Ascending aorta (tissue), 2 donors: Measurements from ENCODE around the gene ZBTB37. TPM values are rescaled to one million over a fixed set of nuclear protein-coding genes. Genes with fewer than 3 reads are reported as not detected.

ENCODE experiments used
- DNase-seq, 2 donors: peaks; one replicate each; pipeline ENCODE4 v3.0.0-alpha.2; 2019; ENCODE audit warnings: low spot score in 2 of 2
- H3K27ac ChIP-seq, 2 donors: fragments of 200-600 bp; sonication (generic); one replicate each; pipeline ENCODE4 v1.5.1; 2016 to 2017; ENCODE audit warnings: mild to moderate bottlenecking in 1 of 2
- H3K27me3 ChIP-seq: fragments of 200-600 bp; sonication (generic); one replicate; pipeline ENCODE4 v1.5.1; 2017
- H3K36me3 ChIP-seq, 2 donors: fragments of 200-600 bp; sonication (generic); one replicate each; pipeline ENCODE4 v1.5.1; 2016
- H3K4me1 ChIP-seq, 2 donors: fragments of 200-600 bp; sonication (generic); one replicate each; pipeline ENCODE4 v1.5.1; 2016 to 2017; ENCODE audit warnings: mild to moderate bottlenecking in 1 of 2
- H3K4me3 ChIP-seq, 2 donors: fragments of 200-600 bp; sonication (generic); one replicate each; pipeline ENCODE4 v1.5.1; 2016 to 2017; ENCODE audit warnings: mild to moderate bottlenecking in 1 of 2
- H3K9me3 ChIP-seq, 2 donors: fragments of 200-600 bp; sonication (generic); one replicate each; pipeline ENCODE4 v1.5.1; 2016
- CTCF ChIP-seq, 3 experiments: fragments of 200-600 bp in 2 of 3; fragments of 450-650 bp in 1 of 3; sonication (generic) in 2 of 3; IDR thresholded peaks; one replicate each; pipeline ENCODE4 v1.5.1; 2016 to 2019; ENCODE audit warnings: antibody characterized with exemption in 3 of 3, mild to moderate bottlenecking in 1 of 3, moderate library complexity in 1 of 3
- intact Hi-C: fragments of 100-400 bp; cut with DNase I; formaldehyde crosslinking; loops from one replicate; pipeline ENCODE4 v1.15.1; 2023
- total RNA-seq: library from RNA; depleted of rRNA; stranded (reverse); fragments of >200 nt; gene quantifications from one replicate; pipeline ENCODE4 v1.1.0, GENCODE V29; 2016

The ZBTB37 gene
- total RNA-seq, 1 donor from 2014 or later: 5.0 TPM

- H3K27me3 ChIP-seq: no peaks in the 10 kb centered on the region
- peaks cover 18 to 44% of the 10 kb centered on the region in 2 donors for H3K36me3 ChIP-seq
- DNase-seq: no peak
- intact Hi-C loops: no loop called here
- H3K9me3 ChIP-seq: no peaks in the 10 kb centered on the region
- no peak overlapping the region for H3K4me3 ChIP-seq
- TF ChIP-seq CTCF (IDR thresholded peaks at IDR 0.05): no peak
- no peaks in the 10 kb centered on the region for H3K4me1 ChIP-seq
- no peak overlapping the region for H3K27ac ChIP-seq
These were observed 66.3 kb downstream of the ZBTB37 start for GRCh38 chr1:173934440-173934839.

DNA sequence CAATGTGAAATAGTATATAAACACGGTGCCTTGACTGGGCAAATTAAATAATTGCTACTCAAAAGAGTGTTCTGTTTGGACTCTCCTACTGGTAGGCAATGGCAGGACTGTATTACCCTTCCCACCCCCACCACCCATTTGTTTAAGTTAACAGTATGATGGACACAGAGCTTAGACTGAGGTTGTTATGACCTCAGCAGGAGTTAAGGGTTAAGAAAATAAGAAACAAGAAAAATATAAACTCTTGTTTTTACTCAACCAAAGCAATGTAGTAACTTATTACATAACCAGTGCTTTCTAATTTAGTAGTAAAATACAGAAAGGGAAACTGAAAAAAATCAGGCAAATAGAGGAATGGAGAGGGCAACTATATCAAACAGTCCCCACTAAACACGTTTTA, 68.9 kb downstream of the ZBTB37 start:
- Histone ChIP-seq H3K27ac (no peak overlapping the region), H3K4me1 (no peaks in the 10 kb centered on the region), H3K27me3 (no peaks in the 10 kb centered on the region), H3K9me3 (no peaks in the 10 kb centered on the region), H3K36me3 (peaks cover 41 to 70% of the 10 kb centered on the region in 2 donors), H3K4me3 (no peak overlapping the region)
- DNase-seq: no peak
- TF ChIP-seq CTCF (IDR thresholded peaks at IDR 0.05): no peak
- intact Hi-C loops: no loop called here

- Histone ChIP-seq H3K36me3 (peaks cover 83 to 93% of the 10 kb centered on the region in 2 donors), H3K27ac (no peak overlapping the region), H3K4me1 (no peaks in the 10 kb centered on the region), H3K4me3 (no peak overlapping the region), H3K27me3 (no peaks in the 10 kb centered on the region), H3K9me3 (no peaks in the 10 kb centered on the region)
- DNase-seq: no peak
- intact Hi-C loops: no loop called here
- TF ChIP-seq CTCF (IDR thresholded peaks at IDR 0.05): no peak
These were observed 78.3 kb downstream of the ZBTB37 start for GRCh38 chr1:173946380-173946921.

GRCh38 chr1:173948594-173948993, 80.4 kb downstream of the ZBTB37 start:
- no peaks in the 10 kb centered on the region for H3K9me3 ChIP-seq
- DNase-seq: no peak
- H3K27ac ChIP-seq: no peak overlapping the region
- H3K27me3 ChIP-seq: no peaks in the 10 kb centered on the region
- H3K4me1 ChIP-seq: no peaks in the 10 kb centered on the region
- no peak overlapping the region for H3K4me3 ChIP-seq
- TF ChIP-seq CTCF (IDR thresholded peaks at IDR 0.05): no peak
- intact Hi-C loops: no loop called here
- peaks cover 66 to 86% of the 10 kb centered on the region in 2 donors for H3K36me3 ChIP-seq

Other genes starting within 250 kb of the ZBTB37 start
- gene TEX50, start 233.0 kb upstream of the ZBTB37 start, total RNA-seq: not detected
- not detected for gene ANKRD45, start 198.5 kb upstream of the ZBTB37 start, total RNA-seq
- gene KLHL20, start 153.4 kb upstream of the ZBTB37 start, total RNA-seq: 15.5 TPM
- 12.1 TPM for gene DARS2, start 43.7 kb upstream of the ZBTB37 start, total RNA-seq
- 0.53 TPM for gene CENPL, start 43.5 kb upstream of the ZBTB37 start, total RNA-seq
- 149 TPM for gene GAS5, start 391 bp upstream of the ZBTB37 start, total RNA-seq
- gene SERPINC1, start 48.9 kb downstream of the ZBTB37 start, total RNA-seq: 3.7 TPM
- gene RC3H1, start 154.0 kb downstream of the ZBTB37 start, total RNA-seq: 5.1 TPM